ENCODE results near the gene KRTAP10-9.
"Not testable (repeated sequence)": the region's sequence is repeated elsewhere in the genome, so short reads cannot be mapped to it uniquely, and the experiment has no call there.

The KRTAP10-9 gene, protein sequence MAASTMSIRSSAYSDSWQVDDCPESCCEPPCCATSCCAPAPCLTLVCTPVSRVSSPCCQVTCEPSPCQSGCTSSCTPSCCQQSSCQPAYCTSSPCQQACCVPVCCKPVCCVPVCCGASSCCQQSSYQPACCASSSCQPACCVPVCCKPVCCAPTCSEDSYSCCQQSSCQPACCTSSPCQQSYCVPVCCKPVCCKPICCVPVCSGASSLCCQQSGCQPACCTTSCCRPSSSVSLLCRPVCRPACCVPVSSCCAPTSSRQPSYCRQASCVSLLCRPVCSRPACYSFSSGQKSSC

DNA sequence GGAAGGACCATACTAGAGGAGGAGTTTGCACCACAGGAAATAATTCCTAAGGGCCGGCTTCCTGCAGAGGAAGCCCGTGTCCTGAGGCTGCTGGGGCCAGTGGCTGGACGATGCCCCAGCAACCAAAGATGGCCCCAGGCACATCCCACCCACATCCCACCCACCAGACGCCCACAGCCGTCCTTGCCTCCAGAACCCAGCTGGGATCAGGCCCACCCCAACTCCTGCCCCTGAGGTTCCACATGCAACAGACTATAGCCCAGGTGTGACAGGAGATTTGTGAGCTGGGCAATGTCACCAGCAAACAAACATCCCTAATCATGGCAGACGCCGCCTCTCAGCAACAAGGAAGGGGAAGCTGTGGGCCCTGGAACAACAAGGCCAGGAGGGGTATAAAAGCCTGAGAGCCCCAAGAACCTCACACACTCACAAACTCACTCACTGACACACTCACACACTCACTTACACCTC, at the start of gene KRTAP10-9:
KRTAP10-9 (plus strand) TSS at position 421 of the 471 bp plus-strand sequence. CDS start 79 bp downstream, outside the sequence.
- DNase-seq = no peak

DNA sequence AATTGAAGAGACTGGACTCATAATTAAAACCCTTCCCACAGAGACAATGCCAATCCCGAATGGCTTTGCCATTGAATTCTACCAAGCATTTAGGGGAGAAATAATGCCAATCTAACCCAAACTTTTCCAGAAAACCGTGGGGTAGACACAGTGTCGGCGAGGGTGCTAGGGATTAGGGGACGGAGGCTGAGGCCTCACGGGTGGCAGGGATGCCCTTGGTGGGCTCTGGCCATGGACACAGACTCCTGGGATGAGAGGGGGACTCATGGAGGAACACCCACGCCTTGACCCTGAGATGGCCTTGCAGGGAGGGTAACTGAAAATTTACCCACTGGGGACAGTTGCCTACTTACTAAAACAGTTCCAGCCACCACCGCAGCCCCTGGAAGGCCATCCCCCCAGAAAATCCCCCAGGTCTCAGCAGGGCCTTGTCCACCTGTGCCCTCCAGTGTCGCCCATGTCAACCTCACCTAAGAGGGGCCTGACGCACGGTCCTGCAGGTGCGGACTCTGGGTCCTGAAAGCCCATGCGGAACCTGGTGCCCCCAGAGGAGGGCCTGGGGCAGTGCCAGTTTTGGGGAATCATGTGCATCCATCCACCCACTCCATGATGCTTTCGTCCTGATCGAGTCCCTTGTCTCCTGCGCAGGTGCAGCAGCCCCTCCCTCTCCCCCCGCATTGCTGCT, 48.4 kb upstream of the KRTAP10-9 start:
- DNase-seq = no peak

DNA sequence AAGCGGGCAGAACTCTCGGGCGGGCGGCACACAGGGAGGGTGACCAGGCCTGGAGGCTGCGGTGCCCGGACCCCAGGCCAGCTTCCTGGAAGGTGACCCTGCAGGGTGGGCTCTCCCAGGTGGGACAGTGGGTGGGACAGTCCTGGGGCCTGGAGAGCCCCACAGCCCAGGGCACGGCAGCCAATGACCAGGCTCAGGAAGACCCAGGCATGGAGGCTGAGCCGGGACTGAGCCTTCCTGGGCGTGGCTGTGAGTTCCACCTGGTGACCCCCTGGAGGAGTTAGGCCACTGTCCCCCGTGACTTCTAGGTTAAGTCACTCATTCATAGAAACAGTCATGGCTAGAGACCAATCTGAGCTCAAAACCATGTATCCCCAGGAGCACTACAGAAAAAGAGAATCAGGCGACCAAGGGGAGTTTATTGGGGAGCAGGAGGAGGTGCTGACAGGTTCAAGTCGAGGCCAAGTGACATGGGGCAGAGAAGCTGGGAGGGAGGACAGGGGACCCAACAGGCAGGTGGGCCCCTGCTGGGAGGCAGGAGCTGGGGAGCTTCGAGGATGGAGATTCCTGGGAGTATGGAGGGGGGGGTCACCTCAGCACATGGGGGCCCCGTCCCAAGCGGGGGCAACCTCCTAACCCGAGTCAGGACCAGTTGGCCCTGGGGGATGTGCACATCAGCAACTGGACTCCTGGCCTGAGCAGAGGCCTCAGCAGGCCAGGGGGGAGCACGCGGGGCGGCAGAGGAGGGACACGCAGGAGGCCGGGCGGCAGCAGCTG, 47.6 kb upstream of the KRTAP10-9 start:
- no peak for DNase-seq

DNA sequence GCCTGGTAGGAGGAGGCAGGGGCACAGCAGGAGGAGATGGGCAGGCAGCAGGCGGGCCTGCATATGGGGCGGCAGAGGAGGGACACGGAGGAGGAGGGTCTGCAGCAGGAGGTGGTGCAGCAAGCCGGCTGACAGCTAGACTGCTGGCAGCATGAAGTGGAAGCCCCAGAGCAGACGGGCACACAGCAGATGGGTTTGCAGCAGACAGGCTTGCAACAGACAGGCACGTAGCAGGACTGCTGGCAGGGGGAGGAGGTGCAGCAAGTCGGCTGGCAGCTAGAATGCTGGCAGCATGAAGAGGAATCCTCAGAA, 47.1 kb upstream of the KRTAP10-9 start:
- no peak for DNase-seq

DNA sequence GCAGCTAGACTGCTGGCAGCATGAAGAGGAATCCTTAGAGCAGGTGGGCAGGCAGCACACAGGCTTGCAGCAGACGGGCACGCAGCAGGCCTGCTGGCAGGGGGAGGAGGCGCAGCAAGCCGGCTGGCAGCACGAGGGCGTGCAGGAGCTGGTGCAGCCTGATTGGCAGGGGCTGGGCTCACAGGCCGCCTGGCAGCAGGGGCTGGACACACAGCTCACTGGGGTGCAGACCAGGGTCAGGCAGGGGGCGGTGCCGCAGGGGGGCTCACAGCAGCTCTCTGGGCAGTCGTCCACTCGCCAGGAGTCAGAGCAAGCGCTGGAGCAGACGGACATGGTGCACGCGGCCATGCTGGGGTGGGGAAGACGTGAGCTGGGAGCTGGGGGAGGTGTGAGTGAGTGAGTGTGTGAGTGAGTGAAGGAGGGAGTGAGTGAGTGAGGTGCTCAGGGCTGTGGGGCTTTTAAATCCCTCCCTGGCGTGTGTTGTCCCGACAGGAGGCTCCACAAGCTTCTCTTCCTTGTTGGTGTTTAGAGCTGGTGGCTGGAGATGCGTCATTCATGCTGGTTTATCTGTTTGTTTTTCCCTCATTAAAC, 46.6 kb upstream of the KRTAP10-9 start, which contains the start of gene KRTAP10-5:
KRTAP10-5 (minus strand) TSS at position 374 of the 591 bp plus-strand sequence; CDS start at position 348, 26 bp downstream.
- DNase-seq = not testable (repeated sequence)

DNA sequence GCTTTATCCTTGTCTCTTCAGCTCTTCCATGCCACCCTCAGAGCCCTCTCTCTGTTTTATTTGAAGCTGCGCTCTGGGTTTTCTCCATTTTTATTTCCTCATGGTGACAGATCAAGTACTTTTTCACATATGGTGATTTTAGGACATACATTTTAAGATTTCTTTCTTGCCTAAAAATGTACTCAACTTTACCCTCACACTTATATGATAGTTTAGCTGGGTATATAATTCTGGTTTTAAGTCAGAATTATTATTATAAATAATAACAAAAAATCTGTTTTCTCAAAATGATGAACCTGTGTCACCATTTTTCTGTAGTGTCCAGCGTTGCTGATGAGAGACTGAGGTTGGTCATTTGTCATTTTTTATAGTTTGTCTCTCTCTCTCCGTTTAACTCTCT, 45.7 kb upstream of the KRTAP10-9 start:
- DNase-seq = no peak

DNA sequence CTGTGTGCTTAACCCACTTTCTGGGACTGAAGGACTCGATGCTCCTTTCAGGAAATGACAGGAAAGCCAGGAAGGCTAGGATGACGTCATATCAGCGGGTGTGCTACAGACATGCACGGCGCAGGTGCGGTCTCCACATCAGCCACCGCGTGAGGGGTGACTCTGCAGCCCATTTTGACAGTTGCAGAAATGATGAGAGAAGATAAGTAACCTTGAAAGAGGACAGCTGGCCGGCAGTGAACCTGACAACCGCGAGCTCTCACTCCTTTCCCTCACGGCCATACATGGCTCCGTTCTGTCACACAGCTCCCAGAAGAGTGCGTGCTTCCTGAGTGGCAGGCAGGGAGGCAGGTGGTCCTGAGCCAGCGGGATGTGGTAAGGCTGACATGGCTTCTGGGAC, 44.8 kb upstream of the KRTAP10-9 start:
- no peak for DNase-seq

DNA sequence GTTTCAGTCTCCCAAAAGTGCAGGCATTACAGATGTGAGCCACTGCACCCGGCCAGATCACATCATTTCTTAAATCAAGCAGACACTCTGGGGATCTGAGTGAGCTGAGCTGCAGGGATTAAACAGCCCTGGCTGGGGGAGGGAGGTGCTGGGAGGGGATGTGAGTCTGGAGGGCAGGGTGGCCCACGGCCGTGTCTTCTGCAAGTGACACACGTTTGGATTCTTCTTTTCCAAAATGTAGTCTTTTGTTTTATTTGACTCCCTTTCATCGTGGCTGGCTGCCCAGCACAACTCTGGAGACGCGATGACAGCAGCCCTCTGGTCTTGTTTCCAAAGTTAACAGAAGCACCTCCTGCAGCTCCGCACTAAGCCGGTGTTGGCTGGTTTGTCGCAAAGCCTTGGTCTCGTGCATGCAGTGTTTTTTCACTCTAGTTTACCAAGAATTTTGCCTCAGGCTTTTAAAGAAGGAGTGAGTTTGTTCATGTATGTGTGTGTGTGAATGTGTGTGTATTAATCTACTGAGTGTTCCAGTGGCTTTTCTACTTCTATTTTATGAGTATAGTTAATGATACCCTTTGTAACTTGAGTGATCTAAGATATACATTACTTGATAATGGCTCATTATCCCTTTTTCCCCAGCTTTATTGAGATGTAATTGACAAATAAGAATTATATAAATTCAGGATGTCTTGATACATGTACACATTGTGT, 43.6 kb upstream of the KRTAP10-9 start:
- no peak for DNase-seq

DNA sequence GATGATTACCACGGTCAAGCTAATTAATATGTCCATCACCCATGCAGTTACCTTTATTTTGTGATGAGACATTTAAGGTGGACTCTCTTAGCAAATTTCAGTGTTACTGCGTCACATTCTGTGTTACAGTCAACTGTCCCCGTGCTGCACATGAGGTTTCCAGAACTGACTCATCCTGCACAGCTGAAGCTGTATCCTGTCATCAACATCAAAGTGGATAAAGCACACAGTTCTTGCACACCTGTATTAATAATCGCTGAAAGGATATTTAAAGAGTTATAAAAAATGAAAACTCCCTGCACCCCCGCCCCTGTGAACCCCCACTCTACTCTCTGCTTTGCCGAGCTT, 43.1 kb upstream of the KRTAP10-9 start:
- DNase-seq = no peak

DNA sequence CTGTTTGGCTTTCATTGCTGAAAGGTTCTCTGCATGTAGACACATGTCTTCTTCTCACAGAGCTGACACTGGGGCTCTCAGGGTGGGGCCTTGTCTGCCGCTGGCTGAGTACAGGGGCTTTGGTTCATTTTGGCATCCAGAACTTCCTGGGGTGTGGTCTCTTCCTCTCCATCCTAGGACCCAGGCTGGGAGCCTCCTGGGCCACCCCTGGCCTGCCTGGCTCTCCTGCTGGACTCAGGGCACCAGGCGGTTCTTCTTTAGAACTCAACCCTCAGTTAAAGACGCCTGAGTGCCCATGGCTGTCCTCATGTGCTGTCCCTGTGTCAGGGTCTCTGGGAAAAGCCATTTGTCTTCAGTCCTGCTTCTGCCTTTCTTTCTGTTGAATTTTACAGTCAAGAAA, 41.0 kb upstream of the KRTAP10-9 start:
- DNase-seq = no peak

DNA sequence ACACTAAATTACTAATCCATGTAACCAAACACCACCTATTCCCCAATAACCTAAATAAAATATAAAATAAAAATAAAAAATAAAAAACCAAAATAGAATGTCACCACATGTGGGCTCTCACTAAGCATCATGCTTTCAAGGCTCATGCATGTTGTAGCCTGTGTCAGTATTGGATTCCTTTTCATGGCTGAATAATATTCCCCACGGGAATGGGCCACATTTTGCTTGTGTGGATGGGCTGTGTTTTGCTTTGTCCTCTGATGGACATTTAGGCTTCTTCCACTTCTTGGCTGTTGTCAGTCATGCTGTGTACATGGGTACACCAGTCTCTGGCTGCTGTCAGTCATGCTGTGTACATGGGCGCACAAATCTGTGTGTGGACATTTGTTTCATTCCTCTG, 37.8 kb upstream of the KRTAP10-9 start:
- DNase-seq = no peak

DNA sequence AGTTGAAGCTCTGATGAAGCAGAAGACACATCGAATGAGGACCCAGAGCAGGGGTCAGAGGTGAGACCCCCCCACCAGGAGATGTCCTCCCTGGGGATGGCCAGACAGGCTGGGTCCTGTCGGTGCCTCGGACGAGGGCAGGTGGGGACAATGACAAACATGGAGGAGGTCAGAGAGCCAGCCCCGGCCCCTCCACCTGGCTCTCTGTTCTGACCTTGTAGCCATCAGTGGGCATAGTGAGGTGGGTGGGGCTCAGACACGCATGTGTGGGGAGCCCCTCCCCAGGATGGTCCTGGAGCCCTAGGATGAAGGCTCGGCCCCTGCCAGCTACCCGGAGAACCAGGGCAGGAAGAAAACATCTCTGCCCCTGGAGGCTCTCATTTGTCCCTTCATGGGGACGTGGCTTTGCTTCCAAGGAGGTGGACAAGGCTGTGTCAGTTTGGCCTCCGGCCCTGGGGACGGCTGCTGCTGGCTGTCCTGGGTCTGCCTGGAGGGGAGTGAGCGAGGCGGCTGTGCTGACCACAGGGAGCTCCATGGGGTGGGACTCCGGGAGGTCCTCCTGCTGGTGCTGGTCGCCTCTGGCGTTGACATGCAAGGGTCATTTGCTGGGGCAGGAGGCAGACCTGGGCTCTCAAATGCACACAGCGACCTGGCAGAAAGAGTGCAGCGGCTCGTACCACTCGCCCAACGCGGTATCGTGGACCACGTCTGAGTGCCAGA, 37.1 kb upstream of the KRTAP10-9 start:
- DNase-seq = no peak

DNA sequence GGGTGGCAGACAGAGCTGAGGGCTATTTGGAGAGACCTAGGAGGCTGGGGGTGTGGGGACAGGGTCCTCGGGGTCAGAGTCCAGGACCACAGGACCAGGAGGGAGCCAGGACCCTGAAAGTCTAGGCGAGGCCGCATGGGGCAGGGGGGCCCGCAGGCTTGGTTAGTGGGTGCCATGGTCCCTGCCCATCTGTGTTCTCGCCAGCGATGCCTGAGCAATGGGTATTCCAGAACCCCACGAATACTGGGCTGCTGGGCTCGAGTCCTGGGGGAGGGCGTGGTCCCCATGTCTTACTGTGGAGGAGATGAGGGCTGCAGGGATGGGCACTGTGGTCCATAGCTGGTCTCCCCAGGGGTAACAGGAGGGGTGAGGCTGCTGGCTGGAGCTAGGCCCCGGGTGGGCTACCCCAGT, 36.6 kb upstream of the KRTAP10-9 start:
- no peak for DNase-seq

DNA sequence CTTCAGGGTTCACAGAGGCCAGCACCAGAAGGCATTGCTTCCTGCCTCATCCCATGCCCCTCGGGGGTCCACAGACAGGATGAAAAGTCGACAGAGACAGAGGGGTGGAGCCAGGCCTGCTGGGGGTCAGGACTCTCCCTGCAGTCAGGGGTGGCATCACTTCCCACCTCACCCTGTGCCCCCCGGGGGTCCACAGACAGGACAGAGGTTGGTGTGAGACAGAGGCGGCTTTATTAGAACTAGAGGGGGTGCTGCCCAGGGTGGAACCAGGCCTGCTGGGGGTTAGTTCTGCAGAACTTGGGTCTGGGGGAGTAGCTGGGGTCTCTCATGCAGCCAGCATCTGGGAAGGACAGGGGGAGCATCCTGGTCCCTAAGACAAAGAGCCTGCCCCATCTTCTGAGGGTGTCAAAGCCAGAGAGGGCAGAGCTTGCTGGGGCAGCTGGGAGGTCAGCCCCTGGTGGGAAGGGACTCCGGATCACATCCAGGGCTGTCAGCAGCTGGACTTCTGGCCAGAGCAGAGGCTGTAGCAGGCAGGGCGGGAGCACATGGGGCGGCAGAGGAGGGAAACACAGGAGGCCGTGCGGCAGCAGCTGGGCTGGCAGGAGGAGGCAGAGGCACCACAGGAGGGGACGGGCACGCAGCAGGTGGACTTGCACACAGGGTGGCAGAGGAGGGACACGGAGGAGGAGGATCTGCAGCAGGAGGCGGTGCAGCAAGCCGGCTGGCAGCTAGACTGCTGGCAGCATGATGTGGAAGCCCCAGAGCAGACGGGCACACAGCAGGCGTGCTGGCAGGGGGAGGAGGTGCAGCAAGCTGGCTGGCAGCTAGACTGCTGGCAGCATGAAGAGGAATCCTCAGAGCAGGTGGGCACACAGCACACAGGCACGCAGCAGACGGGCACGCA, 35.7 kb upstream of the KRTAP10-9 start:
- DNase-seq = not testable (repeated sequence)

DNA sequence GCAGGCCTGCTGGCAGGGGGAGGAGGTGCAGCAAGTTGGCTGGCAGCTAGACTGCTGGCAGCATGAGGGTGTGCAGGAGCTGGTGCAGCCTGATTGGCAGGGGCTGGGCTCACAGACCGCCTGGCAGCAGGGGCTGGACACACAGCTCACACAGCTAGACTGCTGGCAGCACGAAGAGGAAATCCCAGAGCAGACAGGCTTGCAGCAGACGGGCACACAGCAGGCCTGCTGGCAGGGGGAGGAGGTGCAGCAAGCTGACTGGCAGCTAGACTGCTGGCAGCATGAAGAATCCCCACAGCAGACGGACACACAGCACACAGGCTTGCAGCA, 35.1 kb upstream of the KRTAP10-9 start:
- not testable (repeated sequence) for DNase-seq

DNA sequence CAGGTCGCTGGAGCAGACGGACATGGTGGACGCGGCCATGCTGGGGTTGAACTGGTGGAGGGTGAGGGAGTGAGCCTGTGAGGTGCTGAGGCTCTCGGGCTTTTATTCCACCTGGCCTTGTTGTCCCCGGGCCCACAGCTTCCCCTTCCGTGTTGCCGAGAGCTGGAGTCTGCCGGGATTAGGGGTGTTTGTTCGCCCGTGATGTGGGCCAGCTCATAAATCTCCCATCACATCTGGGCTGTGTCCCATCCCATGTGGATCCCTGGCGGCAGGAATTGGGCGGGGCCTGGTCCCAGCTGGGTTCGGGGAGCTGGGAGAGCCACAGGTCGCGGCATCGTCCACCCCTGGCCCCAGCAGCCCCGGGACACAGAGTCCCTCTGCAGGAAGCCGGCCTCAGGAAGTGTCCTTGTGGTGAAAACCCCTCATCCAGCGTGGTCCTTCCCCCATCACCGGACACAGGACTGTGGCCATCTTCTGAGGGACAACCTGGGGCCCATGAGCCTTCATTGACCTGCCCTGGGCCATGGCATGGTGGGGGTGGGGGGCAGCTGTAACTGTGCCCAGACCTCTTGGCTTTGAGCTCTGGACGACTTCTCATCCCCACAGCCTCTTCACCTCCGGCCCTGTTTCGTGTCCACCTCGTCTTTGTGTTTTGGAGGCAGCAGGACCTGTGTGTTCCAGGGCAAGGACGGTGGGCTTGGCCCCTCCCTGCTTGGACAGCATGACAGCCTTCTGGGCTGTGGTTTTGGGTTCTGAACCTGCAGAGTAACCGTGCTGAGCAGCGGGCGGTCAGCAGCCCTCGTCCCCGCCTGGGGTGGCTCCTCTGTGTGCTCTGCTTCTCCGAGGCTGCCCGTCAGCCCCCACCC, 34.2 kb upstream of the KRTAP10-9 start, which contains the start of gene KRTAP10-6:
KRTAP10-6 (minus strand) TSS at position 60 of the 866 bp plus-strand sequence; CDS start at position 39, 21 bp downstream.
- DNase-seq = no peak

DNA sequence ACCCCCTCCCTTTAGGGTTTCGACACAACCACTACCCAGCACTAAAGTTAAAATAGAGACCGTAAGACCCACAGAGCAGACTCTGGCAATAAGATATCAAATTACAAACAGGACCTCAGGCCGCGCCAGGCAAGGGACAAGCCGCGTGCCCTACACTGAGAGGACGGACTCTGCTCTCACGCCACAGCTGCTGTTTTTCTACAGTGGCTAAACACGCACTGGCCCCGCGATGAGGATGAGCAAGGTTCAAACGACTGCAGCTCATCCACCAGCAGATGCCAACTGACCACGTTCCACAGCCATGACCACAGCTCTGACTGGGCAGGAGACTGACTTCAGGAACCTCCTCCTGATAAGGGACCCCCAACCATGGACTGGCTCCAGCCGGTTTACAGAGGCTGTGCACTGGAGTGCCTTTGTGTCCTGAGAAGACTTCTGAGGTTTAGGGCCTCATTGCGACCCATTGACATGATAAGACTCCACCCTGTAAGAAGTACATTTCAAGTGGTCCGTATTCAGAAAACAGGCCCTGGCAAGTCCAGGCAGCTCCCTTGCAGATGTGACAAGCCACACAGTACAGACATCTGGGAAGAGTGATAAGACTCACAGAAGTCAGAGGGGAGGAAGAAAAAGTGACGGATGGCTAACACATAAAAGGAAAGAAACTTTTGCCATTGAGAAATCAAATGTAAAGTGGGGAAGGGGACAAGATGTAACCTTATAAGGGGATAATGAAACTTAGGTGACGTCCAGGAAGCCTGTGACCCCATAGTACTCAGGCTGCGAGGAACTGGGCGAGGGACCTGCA, 33.1 kb upstream of the KRTAP10-9 start:
- no peak for DNase-seq

DNA sequence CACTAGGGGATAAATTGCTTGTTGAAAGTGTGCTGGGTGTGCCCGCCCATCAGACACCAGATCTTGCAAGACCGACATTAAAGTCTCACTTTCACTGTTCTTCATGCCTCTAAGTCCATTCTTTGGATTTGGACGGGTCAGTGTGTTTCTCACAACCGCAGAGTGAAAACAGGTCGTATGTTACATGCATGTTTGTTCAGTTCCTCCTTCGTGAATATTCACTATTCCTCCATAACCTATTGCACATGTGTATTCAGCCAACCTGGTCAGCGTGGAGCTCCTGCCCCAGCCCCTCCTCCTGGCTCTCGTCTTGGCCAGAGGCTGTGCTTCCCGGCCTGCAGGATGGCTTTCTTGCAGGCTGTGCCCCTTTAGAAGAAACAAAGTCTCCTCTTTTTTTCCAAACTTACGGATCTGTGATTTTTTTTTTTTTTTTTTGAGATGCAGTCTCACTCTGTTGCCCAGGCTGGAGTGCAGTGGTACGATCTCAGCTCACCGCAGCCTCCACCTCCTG, 32.4 kb upstream of the KRTAP10-9 start:
- no peak for DNase-seq

DNA sequence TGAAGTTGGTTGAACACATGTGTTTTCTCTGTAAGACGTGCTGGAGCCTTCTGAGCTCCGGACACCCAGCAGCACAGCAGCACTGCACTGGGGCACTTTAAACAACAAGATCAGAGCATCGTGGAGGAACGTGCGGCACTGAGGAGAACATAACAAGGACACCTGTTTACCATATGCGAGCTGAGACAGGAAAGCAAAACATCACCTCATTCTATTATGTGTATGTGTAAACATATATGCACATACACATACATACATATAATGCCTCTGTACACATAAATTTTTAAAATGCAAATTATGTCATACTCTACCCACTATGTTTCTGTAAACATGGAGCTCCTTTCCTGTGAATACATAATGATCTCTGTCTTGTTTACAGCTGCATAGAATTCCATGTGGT, 31.4 kb upstream of the KRTAP10-9 start:
- DNase-seq = no peak

Measured in NCI-H1930 (cell line).